Thyroid gland (tissue), 4 donors: ENCODE data around the gene KRTAP10-1. TPM values are rescaled to one million over a fixed set of nuclear protein-coding genes. Genes with fewer than 3 reads are reported as not detected.
A peak's percentile ranks its signal among the peaks of the same experiment; 100 is the strongest.

ENCODE experiments used
- DNase-seq, 2 donors: peaks; one replicate each; pipeline ENCODE4 v3.0.0-alpha.2; 2019
- H3K27ac ChIP-seq, 3 donors: fragments of 200-600 bp; sonication (generic); 1 replicate in 2 of 3; 2 replicates in 1 of 3; pipeline ENCODE4 v1.5.1; 2016 to 2019; ENCODE audit warnings: mild to moderate bottlenecking in 1 of 3, moderate library complexity in 1 of 3
- H3K27me3 ChIP-seq: fragments of 200-600 bp; sonication (generic); one replicate; pipeline ENCODE4 v1.5.1; 2019
- H3K36me3 ChIP-seq, 2 donors: fragments of 200-600 bp; sonication (generic); one replicate each; pipeline ENCODE4 v1.5.1; 2016 to 2019
- H3K4me1 ChIP-seq, 2 donors: fragments of 200-600 bp; sonication (generic); one replicate each; pipeline ENCODE4 v1.5.1; 2017 to 2019
- H3K4me3 ChIP-seq, 3 donors: fragments of 200-600 bp; sonication (generic); replicated peaks in 1 of 3; 1 replicate in 2 of 3; 2 replicates in 1 of 3; pipeline ENCODE4 v1.5.1; 2016; ENCODE audit warnings: mild to moderate bottlenecking in 1 of 3
- H3K9me3 ChIP-seq: fragments of 200-600 bp; sonication (generic); one replicate; pipeline ENCODE4 v1.5.1; 2017
- POLR2A ChIP-seq, 2 donors: fragments of 450-650 bp; IDR thresholded peaks; one replicate each; pipeline ENCODE4 v1.6.1; 2017; ENCODE audit warnings: antibody characterized with exemption in 2 of 2, mild to moderate bottlenecking in 2 of 2, moderate library complexity in 1 of 2
- WGBS, 2 donors: methylation state at CpG; one replicate each; pipeline ENCODE4 v1.1.5; 2017; 5-methylcytosine and 5-hydroxymethylcytosine counted together
- intact Hi-C: fragments of 100-400 bp; cut with DNase I; formaldehyde crosslinking; loops from one replicate; pipeline ENCODE4 v1.15.1; 2023
- total RNA-seq, 4 donors: library from RNA; depleted of rRNA; stranded (reverse); fragments of >200 nt; gene quantifications; one replicate each; pipeline ENCODE4 v1.2.3, GENCODE V29; 2016
- TF ChIP-seq, protein P1 (sequence below), 6 experiments: fragments of 200-600 bp in 3 of 6; fragments of 450-650 bp in 3 of 6; sonication (generic) in 3 of 6; IDR thresholded peaks; one replicate each; pipeline ENCODE4 v1.5.1; 2016 to 2019; ENCODE audit warnings: antibody characterized with exemption in 6 of 6, mild to moderate bottlenecking in 2 of 6, inconsistent platforms in 1 of 6, moderate library complexity in 1 of 6

The KRTAP10-1 gene
- total RNA-seq, 4 donors from 2014 or later = not detected

GRCh38 chr21:44512496-44513388 lies 27.3 kb downstream of the KRTAP10-1 start:
- TF ChIP-seq, protein P1, sequence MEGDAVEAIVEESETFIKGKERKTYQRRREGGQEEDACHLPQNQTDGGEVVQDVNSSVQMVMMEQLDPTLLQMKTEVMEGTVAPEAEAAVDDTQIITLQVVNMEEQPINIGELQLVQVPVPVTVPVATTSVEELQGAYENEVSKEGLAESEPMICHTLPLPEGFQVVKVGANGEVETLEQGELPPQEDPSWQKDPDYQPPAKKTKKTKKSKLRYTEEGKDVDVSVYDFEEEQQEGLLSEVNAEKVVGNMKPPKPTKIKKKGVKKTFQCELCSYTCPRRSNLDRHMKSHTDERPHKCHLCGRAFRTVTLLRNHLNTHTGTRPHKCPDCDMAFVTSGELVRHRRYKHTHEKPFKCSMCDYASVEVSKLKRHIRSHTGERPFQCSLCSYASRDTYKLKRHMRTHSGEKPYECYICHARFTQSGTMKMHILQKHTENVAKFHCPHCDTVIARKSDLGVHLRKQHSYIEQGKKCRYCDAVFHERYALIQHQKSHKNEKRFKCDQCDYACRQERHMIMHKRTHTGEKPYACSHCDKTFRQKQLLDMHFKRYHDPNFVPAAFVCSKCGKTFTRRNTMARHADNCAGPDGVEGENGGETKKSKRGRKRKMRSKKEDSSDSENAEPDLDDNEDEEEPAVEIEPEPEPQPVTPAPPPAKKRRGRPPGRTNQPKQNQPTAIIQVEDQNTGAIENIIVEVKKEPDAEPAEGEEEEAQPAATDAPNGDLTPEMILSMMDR (IDR thresholded peaks at IDR 0.05) = no peak
- no peak for TF ChIP-seq POLR2A (IDR thresholded peaks at IDR 0.05)
- Histone ChIP-seq H3K36me3 (no peaks in the 10 kb centered on the region), H3K27me3 (no peaks in the 10 kb centered on the region), H3K4me1 (peaks cover 12 to 13% of the 10 kb centered on the region in 2 donors), H3K27ac (no peak overlapping the region), H3K4me3 (no peak overlapping the region), H3K9me3 (no peaks in the 10 kb centered on the region)
- intact Hi-C loops = loop anchor here (5.0 kb wide), 1 partner anchor 280 kb away; no protein-coding TSS in a partner anchor
- WGBS, 2 donors = 85 to 91% methylated on average over 19 to 20 of the region's 21 CpGs
- no peak for DNase-seq

GRCh38 chr21:44511938-44512275 lies 28.1 kb downstream of the KRTAP10-1 start:
- no peak overlapping the region for H3K27ac ChIP-seq
- no peak for DNase-seq
- H3K36me3 ChIP-seq = no peaks in the 10 kb centered on the region
- no peaks in the 10 kb centered on the region for H3K9me3 ChIP-seq
- H3K4me3 ChIP-seq = no peak overlapping the region
- TF ChIP-seq POLR2A (IDR thresholded peaks at IDR 0.05) = no peak
- TF ChIP-seq, protein P1 (IDR thresholded peaks at IDR 0.05) = no peak
- peaks cover 12 to 13% of the 10 kb centered on the region in 2 donors for H3K4me1 ChIP-seq
- H3K27me3 ChIP-seq = no peaks in the 10 kb centered on the region
- WGBS, 2 donors = 86 to 88% methylated on average over 8 of the region's 8 CpGs
- intact Hi-C loops = loop anchor here (5.0 kb wide), 1 partner anchor 280 kb away; no protein-coding TSS in a partner anchor

GRCh38 chr21:44511219-44511937 lies 28.6 kb downstream of the KRTAP10-1 start:
- Histone ChIP-seq H3K27me3 (no peaks in the 10 kb centered on the region), H3K9me3 (no peaks in the 10 kb centered on the region), H3K36me3 (no peaks in the 10 kb centered on the region), H3K27ac (no peak overlapping the region), H3K4me3 (no peak overlapping the region), H3K4me1 (peaks cover 12 to 13% of the 10 kb centered on the region in 2 donors)
- intact Hi-C loops = loop anchor here (5.0 kb wide), 1 partner anchor 281 kb away; no protein-coding TSS in a partner anchor
- 84 to 89% methylated on average over 10 to 11 of the region's 11 CpGs for WGBS, 2 donors
- TF ChIP-seq, protein P1 (IDR thresholded peaks at IDR 0.05) = no peak
- TF ChIP-seq POLR2A (IDR thresholded peaks at IDR 0.05) = no peak
- no peak for DNase-seq

DNA sequence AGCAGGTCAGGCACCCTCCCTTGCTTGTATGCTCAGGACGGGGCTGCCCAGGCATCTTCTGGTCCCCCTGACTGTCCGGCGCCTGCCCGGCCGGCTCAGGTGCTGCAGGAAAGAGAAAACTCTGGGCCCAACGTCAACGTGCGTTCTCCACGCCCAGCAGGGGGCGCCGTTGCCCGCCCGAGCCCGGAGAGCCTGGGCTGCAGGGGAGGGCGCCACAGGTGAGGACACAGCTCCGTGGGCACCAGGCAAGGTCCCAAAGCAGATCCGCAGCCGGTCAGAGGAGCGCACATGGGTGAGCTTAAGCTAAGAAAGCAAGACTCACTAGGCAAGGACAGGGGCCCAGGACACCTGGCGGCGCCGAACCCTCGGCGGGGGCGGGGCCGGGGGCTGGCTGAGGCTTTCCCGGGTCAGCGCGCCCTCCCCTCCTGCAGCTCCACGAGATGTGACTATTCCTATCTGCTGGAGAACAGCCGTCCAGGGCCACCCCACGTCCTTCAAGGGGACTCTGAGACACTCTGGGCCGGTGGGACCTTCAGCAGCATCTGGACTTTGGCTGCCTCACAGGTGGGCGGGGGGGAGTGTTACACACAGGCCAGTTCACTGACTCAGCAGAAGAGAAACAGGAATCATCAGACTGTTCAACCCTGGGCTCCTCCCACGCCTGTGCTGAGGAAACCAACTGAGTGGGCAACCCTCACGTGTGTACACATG lies 29.3 kb downstream of the KRTAP10-1 start:
- no peak for TF ChIP-seq POLR2A (IDR thresholded peaks at IDR 0.05)
- TF ChIP-seq, protein P1 (IDR thresholded peaks at IDR 0.05) = peak; percentile 36 to 78 (median 67)
- intact Hi-C loops = loop anchor here (5.0 kb wide), 1 partner anchor 282 kb away; no protein-coding TSS in a partner anchor

More for the DNA sequence above, 29.3 kb downstream of the KRTAP10-1 start:
- no peak overlapping the region for H3K27ac ChIP-seq
- no peaks in the 10 kb centered on the region for H3K36me3 ChIP-seq
- no peaks in the 10 kb centered on the region for H3K27me3 ChIP-seq
- no peaks in the 10 kb centered on the region for H3K9me3 ChIP-seq
- DNase-seq = peak; percentile 66 to 77
- WGBS, 2 donors = 16 to 71% methylated on average over 2 to 22 of the region's 36 CpGs
- H3K4me3 ChIP-seq = no peak overlapping the region
- peaks cover 12 to 13% of the 10 kb centered on the region in 2 donors for H3K4me1 ChIP-seq
